Dermis microvascular lymphatic vessel endothelial cell (primary cell): ENCODE results near the gene FGFR2. TPM values are rescaled to one million over a fixed set of nuclear protein-coding genes. Genes with fewer than 3 reads are reported as not detected.

Experiments used
- DNase-seq, 2 donors: peaks; one replicate each; pipeline versions ENCODE4 v3.0.0 to v3.0.0-alpha.2; 2010; ENCODE audit warnings: low read depth in 2 of 2
- total RNA-seq: library from RNA; depleted of rRNA; stranded (reverse); fragments of >200 nt; gene quantifications from 2 replicates; pipeline ENCODE4 v1.2.1, GENCODE V29; 2014

Gene FGFR2
- 0.13 TPM in 2 replicates for total RNA-seq

GRCh38 chr10:121598263-121599249 lies at the start of gene FGFR2:
TSS of gene FGFR2 (minus strand) at chr10:121598444. CDS start at chr10:121593817, 4,627 bp downstream.
- DNase-seq, result peak; percentile 25 to 80

- DNase-seq, result no peak
These were observed 49.2 kb upstream of the FGFR2 start for GRCh38 chr10:121647401-121647800.

- DNase-seq, result no peak
These were observed 47.5 kb upstream of the FGFR2 start for GRCh38 chr10:121645696-121646095.

GRCh38 chr10:121644501-121644900 lies 46.3 kb upstream of the FGFR2 start:
- DNase-seq, result no peak

GRCh38 chr10:121640266-121640665 lies 42.0 kb upstream of the FGFR2 start:
- no peak for DNase-seq

GRCh38 chr10:121639416-121639815 lies 41.2 kb upstream of the FGFR2 start:
- DNase-seq, result no peak

- no peak for DNase-seq
These were observed 39.2 kb upstream of the FGFR2 start for GRCh38 chr10:121637437-121637836.

GRCh38 chr10:121633056-121633455 lies 34.8 kb upstream of the FGFR2 start:
- no peak for DNase-seq

GRCh38 chr10:121631365-121632029 lies 33.3 kb upstream of the FGFR2 start:
- DNase-seq, result no peak

GRCh38 chr10:121628859-121629258 lies 30.6 kb upstream of the FGFR2 start:
- DNase-seq, result no peak

- no peak for DNase-seq
These were observed 29.8 kb upstream of the FGFR2 start for GRCh38 chr10:121627876-121628581.

- no peak for DNase-seq
These were observed 26.7 kb upstream of the FGFR2 start for GRCh38 chr10:121624836-121625486.

GRCh38 chr10:121618906-121619305 lies 20.7 kb upstream of the FGFR2 start:
- DNase-seq, result no peak

- DNase-seq, result no peak
These were observed 18.9 kb upstream of the FGFR2 start for GRCh38 chr10:121617176-121617575.

- no peak for DNase-seq
These were observed 18.0 kb upstream of the FGFR2 start for GRCh38 chr10:121616291-121616690.

GRCh38 chr10:121615836-121616235 lies 17.6 kb upstream of the FGFR2 start:
- DNase-seq, result no peak

- DNase-seq, result no peak
These were observed 17.2 kb upstream of the FGFR2 start for GRCh38 chr10:121615435-121615793.

GRCh38 chr10:121614613-121615434 lies 16.6 kb upstream of the FGFR2 start:
- DNase-seq, result no peak

GRCh38 chr10:121613456-121613855 lies 15.2 kb upstream of the FGFR2 start:
- DNase-seq, result no peak

GRCh38 chr10:121611393-121612159 lies 13.3 kb upstream of the FGFR2 start:
- no peak for DNase-seq
